Measurements from ENCODE around the gene BCLAF1.

DNA sequence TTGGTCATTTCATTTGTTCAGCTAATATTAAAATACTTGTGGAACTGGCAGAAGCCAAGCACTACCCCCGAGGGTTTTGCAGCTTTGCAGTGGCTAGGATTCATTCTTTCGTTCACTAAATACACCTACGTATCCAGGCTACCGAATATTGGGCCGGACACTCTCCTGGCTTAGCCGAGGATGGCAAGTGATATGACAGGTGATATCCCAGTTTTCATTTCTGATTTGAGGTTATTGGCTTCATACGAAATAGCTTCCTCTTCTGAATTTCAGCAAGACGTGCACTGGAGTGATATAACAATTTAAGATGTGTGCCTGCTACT is 39.0 kb downstream of the BCLAF1 start:
- TF ChIP-seq, protein P1, sequence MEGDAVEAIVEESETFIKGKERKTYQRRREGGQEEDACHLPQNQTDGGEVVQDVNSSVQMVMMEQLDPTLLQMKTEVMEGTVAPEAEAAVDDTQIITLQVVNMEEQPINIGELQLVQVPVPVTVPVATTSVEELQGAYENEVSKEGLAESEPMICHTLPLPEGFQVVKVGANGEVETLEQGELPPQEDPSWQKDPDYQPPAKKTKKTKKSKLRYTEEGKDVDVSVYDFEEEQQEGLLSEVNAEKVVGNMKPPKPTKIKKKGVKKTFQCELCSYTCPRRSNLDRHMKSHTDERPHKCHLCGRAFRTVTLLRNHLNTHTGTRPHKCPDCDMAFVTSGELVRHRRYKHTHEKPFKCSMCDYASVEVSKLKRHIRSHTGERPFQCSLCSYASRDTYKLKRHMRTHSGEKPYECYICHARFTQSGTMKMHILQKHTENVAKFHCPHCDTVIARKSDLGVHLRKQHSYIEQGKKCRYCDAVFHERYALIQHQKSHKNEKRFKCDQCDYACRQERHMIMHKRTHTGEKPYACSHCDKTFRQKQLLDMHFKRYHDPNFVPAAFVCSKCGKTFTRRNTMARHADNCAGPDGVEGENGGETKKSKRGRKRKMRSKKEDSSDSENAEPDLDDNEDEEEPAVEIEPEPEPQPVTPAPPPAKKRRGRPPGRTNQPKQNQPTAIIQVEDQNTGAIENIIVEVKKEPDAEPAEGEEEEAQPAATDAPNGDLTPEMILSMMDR (conservative IDR thresholded peaks at IDR 0.05; ENCODE audit: low read depth in 2 of 2), result no peak
- TF ChIP-seq, protein P2, sequence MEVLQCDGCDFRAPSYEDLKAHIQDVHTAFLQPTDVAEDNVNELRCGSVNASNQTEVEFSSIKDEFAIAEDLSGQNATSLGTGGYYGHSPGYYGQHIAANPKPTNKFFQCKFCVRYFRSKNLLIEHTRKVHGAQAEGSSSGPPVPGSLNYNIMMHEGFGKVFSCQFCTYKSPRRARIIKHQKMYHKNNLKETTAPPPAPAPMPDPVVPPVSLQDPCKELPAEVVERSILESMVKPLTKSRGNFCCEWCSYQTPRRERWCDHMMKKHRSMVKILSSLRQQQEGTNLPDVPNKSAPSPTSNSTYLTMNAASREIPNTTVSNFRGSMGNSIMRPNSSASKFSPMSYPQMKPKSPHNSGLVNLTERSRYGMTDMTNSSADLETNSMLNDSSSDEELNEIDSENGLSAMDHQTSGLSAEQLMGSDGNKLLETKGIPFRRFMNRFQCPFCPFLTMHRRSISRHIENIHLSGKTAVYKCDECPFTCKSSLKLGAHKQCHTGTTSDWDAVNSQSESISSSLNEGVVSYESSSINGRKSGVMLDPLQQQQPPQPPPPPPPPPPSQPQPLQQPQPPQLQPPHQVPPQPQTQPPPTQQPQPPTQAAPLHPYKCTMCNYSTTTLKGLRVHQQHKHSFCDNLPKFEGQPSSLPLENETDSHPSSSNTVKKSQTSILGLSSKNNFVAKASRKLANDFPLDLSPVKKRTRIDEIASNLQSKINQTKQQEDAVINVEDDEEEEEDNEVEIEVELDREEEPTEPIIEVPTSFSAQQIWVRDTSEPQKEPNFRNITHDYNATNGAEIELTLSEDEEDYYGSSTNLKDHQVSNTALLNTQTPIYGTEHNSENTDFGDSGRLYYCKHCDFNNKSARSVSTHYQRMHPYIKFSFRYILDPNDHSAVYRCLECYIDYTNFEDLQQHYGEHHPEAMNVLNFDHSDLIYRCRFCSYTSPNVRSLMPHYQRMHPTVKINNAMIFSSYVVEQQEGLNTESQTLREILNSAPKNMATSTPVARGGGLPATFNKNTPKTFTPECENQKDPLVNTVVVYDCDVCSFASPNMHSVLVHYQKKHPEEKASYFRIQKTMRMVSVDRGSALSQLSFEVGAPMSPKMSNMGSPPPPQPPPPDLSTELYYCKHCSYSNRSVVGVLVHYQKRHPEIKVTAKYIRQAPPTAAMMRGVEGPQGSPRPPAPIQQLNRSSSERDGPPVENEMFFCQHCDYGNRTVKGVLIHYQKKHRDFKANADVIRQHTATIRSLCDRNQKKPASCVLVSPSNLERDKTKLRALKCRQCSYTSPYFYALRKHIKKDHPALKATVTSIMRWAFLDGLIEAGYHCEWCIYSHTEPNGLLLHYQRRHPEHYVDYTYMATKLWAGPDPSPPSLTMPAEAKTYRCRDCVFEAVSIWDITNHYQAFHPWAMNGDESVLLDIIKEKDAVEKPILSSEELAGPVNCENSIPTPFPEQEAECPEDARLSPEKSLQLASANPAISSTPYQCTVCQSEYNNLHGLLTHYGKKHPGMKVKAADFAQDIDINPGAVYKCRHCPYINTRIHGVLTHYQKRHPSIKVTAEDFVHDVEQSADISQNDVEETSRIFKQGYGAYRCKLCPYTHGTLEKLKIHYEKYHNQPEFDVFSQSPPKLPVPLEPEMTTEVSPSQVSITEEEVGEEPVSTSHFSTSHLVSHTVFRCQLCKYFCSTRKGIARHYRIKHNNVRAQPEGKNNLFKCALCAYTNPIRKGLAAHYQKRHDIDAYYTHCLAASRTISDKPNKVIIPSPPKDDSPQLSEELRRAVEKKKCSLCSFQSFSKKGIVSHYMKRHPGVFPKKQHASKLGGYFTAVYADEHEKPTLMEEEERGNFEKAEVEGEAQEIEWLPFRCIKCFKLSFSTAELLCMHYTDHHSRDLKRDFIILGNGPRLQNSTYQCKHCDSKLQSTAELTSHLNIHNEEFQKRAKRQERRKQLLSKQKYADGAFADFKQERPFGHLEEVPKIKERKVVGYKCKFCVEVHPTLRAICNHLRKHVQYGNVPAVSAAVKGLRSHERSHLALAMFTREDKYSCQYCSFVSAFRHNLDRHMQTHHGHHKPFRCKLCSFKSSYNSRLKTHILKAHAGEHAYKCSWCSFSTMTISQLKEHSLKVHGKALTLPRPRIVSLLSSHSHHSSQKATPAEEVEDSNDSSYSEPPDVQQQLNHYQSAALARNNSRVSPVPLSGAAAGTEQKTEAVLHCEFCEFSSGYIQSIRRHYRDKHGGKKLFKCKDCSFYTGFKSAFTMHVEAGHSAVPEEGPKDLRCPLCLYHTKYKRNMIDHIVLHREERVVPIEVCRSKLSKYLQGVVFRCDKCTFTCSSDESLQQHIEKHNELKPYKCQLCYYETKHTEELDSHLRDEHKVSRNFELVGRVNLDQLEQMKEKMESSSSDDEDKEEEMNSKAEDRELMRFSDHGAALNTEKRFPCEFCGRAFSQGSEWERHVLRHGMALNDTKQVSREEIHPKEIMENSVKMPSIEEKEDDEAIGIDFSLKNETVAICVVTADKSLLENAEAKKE (CRISPR knock-in tag; IDR thresholded peaks at IDR 0.05), result no peak
- TF ChIP-seq EZH2 (IDR thresholded peaks at IDR 0.05; ENCODE audit: low read depth, unreplicated experiment) (no peak), EZH2phosphoT487 (IDR thresholded peaks at IDR 0.05; ENCODE audit: unreplicated experiment) (no peak), POLR2AphosphoS5 (IDR thresholded peaks at IDR 0.05; ENCODE audit: low read depth) (no peak), JUNB (IDR thresholded peaks at IDR 0.05; ENCODE audit: unreplicated experiment) (no peak), NANOG (IDR thresholded peaks at IDR 0.05; ENCODE audit: borderline replicate concordance) (no peak)
- TF ChIP-seq, protein P3, sequence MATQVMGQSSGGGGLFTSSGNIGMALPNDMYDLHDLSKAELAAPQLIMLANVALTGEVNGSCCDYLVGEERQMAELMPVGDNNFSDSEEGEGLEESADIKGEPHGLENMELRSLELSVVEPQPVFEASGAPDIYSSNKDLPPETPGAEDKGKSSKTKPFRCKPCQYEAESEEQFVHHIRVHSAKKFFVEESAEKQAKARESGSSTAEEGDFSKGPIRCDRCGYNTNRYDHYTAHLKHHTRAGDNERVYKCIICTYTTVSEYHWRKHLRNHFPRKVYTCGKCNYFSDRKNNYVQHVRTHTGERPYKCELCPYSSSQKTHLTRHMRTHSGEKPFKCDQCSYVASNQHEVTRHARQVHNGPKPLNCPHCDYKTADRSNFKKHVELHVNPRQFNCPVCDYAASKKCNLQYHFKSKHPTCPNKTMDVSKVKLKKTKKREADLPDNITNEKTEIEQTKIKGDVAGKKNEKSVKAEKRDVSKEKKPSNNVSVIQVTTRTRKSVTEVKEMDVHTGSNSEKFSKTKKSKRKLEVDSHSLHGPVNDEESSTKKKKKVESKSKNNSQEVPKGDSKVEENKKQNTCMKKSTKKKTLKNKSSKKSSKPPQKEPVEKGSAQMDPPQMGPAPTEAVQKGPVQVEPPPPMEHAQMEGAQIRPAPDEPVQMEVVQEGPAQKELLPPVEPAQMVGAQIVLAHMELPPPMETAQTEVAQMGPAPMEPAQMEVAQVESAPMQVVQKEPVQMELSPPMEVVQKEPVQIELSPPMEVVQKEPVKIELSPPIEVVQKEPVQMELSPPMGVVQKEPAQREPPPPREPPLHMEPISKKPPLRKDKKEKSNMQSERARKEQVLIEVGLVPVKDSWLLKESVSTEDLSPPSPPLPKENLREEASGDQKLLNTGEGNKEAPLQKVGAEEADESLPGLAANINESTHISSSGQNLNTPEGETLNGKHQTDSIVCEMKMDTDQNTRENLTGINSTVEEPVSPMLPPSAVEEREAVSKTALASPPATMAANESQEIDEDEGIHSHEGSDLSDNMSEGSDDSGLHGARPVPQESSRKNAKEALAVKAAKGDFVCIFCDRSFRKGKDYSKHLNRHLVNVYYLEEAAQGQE (IDR thresholded peaks at IDR 0.05; ENCODE audit: unreplicated experiment), result no peak
- TF ChIP-seq, protein P4, sequence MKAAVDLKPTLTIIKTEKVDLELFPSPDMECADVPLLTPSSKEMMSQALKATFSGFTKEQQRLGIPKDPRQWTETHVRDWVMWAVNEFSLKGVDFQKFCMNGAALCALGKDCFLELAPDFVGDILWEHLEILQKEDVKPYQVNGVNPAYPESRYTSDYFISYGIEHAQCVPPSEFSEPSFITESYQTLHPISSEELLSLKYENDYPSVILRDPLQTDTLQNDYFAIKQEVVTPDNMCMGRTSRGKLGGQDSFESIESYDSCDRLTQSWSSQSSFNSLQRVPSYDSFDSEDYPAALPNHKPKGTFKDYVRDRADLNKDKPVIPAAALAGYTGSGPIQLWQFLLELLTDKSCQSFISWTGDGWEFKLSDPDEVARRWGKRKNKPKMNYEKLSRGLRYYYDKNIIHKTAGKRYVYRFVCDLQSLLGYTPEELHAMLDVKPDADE (IDR thresholded peaks at IDR 0.05), result no peak

Measured in GM23338 (cell line).